Gastroesophageal sphincter (tissue), 4 donors: ENCODE measurements around the gene STXBP4. TPM values are rescaled to one million over a fixed set of nuclear protein-coding genes. Genes with fewer than 3 reads are reported as not detected.

Source experiments
- ATAC-seq: fragments of 150-250 bp; one replicate; pipeline ENCODE4 v1.9.1; 2016; ENCODE audit warnings: mild to moderate bottlenecking, moderate library complexity
- H3K27ac ChIP-seq, 4 donors: fragments of 200-600 bp; sonication (generic) in 3 of 4; 1 replicate in 3 of 4; 2 replicates in 1 of 4; pipeline ENCODE4 v1.5.1; 2016 to 2019
- H3K27me3 ChIP-seq: fragments of 200-600 bp; sonication (generic); one replicate; pipeline ENCODE4 v1.5.1; 2019
- H3K36me3 ChIP-seq, 2 donors: fragments of 200-600 bp; sonication (generic); one replicate each; pipeline ENCODE4 v1.5.1; 2019; ENCODE audit warnings: control low read depth in 1 of 2
- H3K4me1 ChIP-seq, 3 donors: fragments of 200-600 bp; sonication (generic); 1 replicate in 2 of 3; 2 replicates in 1 of 3; pipeline ENCODE4 v1.5.1; 2016 to 2019; ENCODE audit warnings: control low read depth in 2 of 3
- H3K4me3 ChIP-seq, 2 donors: fragments of 200-600 bp; sonication (generic); one replicate each; pipeline ENCODE4 v1.5.1; 2019; ENCODE audit warnings: mild to moderate bottlenecking in 1 of 2, moderate library complexity in 1 of 2
- H3K9me3 ChIP-seq, 3 donors: fragments of 200-600 bp; sonication (generic); one replicate each; pipeline ENCODE4 v1.5.1; 2017 to 2019; ENCODE audit warnings: control low read depth in 2 of 3
- CTCF ChIP-seq, 4 experiments: fragments of 200-600 bp in 2 of 4; fragments of 450-650 bp in 2 of 4; sonication (generic) in 1 of 4; IDR thresholded peaks; one replicate each; pipeline ENCODE4 v1.5.1; 2017 to 2019; ENCODE audit warnings: antibody characterized with exemption in 4 of 4, mild to moderate bottlenecking in 2 of 4, moderate library complexity in 2 of 4
- EP300 ChIP-seq: sonication (generic); formaldehyde crosslinking; IDR thresholded peaks from one replicate; pipeline ENCODE4 v1.6.1; 2017; ENCODE audit warnings: antibody characterized with exemption, mild to moderate bottlenecking
- POLR2A ChIP-seq, 2 donors: fragments of 450-650 bp; IDR thresholded peaks; one replicate each; pipeline ENCODE4 v1.6.1; 2017; ENCODE audit warnings: antibody characterized with exemption in 2 of 2, mild to moderate bottlenecking in 2 of 2, moderate library complexity in 1 of 2
- POLR2AphosphoS5 ChIP-seq: sonication (generic); formaldehyde crosslinking; IDR thresholded peaks from one replicate; pipeline ENCODE4 v1.6.1; 2017; ENCODE audit warnings: antibody characterized with exemption
- WGBS, 2 donors: methylation state at CpG; one replicate each; pipeline ENCODE4 v1.1.5; 2018; ENCODE audit warnings: low coverage in 1 of 2; 5-methylcytosine and 5-hydroxymethylcytosine counted together
- total RNA-seq, 4 donors: library from RNA; depleted of rRNA; stranded (reverse); fragments of >200 nt; gene quantifications; one replicate each; pipeline ENCODE4 v1.1.0, GENCODE V29; 2016

Gene STXBP4
- total RNA-seq, 4 donors from 2014 or later: 12.2 to 29.7 (median 16.2) TPM

GRCh38 chr17:55110521-55110920, 142.0 kb downstream of the STXBP4 start:
- TF ChIP-seq EP300 (no peak), CTCF (IDR thresholded peaks at IDR 0.05) (no peak), POLR2A (IDR thresholded peaks at IDR 0.05) (no peak), POLR2AphosphoS5 (no peak)
- peaks cover 0 to 6% of the 10 kb centered on the region in 2 donors for H3K36me3 ChIP-seq
- H3K27ac ChIP-seq: no peak overlapping the region
- no peak for ATAC-seq
- 74 to 88% methylated on average over 2 of the region's 2 CpGs for WGBS, 2 donors
- H3K4me1 ChIP-seq: no peaks in the 10 kb centered on the region
- no peaks in the 10 kb centered on the region for H3K27me3 ChIP-seq
- H3K9me3 ChIP-seq: no peaks in the 10 kb centered on the region
- no peak overlapping the region for H3K4me3 ChIP-seq

- Histone ChIP-seq H3K4me1 (peaks cover 0 to 11% (median 0%) of the 10 kb centered on the region in 3 donors), H3K4me3 (no peak overlapping the region), H3K27me3 (no peaks in the 10 kb centered on the region), H3K27ac (no peak overlapping the region), H3K9me3 (no peaks in the 10 kb centered on the region), H3K36me3 (no peaks in the 10 kb centered on the region)
- TF ChIP-seq POLR2A (IDR thresholded peaks at IDR 0.05) (no peak), EP300 (no peak), POLR2AphosphoS5 (no peak), CTCF (IDR thresholded peaks at IDR 0.05) (no peak)
- ATAC-seq: no peak
Measured at GRCh38 chr17:55114283-55114682, 145.7 kb downstream of the STXBP4 start.

- H3K4me3 ChIP-seq: no peak overlapping the region
- WGBS, 2 donors: 0 to 7% methylated on average over 2 of the region's 2 CpGs
- H3K27ac ChIP-seq: no peak overlapping the region
- no peak for ATAC-seq
- TF ChIP-seq EP300: no peak
- TF ChIP-seq POLR2AphosphoS5: no peak
- no peak for TF ChIP-seq POLR2A (IDR thresholded peaks at IDR 0.05)
- TF ChIP-seq CTCF (IDR thresholded peaks at IDR 0.05): no peak
- no peaks in the 10 kb centered on the region for H3K36me3 ChIP-seq
- no peaks in the 10 kb centered on the region for H3K27me3 ChIP-seq
- H3K9me3 ChIP-seq: no peaks in the 10 kb centered on the region
- H3K4me1 ChIP-seq: peaks cover 0 to 11% (median 0%) of the 10 kb centered on the region in 3 donors
Measured at GRCh38 chr17:55116440-55116914, 147.9 kb downstream of the STXBP4 start.

- peaks cover 0 to 11% (median 0%) of the 10 kb centered on the region in 3 donors for H3K4me1 ChIP-seq
- TF ChIP-seq CTCF (IDR thresholded peaks at IDR 0.05) (no peak), EP300 (no peak), POLR2AphosphoS5 (no peak)
- whole genome bisulfite sequencing, 2 donors: 39 to 43% methylated on average over 3 of the region's 3 CpGs
- H3K9me3 ChIP-seq: no peaks in the 10 kb centered on the region
- no peaks in the 10 kb centered on the region for H3K27me3 ChIP-seq
- ATAC-seq: no peak
- H3K27ac ChIP-seq: no peak overlapping the region
- no peak overlapping the region for H3K4me3 ChIP-seq
- no peaks in the 10 kb centered on the region for H3K36me3 ChIP-seq
Measured at GRCh38 chr17:55117164-55117563, 148.6 kb downstream of the STXBP4 start.

GRCh38 chr17:55120651-55121050, 152.1 kb downstream of the STXBP4 start:
- TF ChIP-seq CTCF (IDR thresholded peaks at IDR 0.05): no peak
- no peak for TF ChIP-seq POLR2AphosphoS5
- TF ChIP-seq POLR2A (IDR thresholded peaks at IDR 0.05): no peak
- no peak for TF ChIP-seq EP300
- Histone ChIP-seq H3K36me3 (no peaks in the 10 kb centered on the region), H3K4me1 (peaks cover 0 to 11% (median 0%) of the 10 kb centered on the region in 3 donors), H3K27me3 (no peaks in the 10 kb centered on the region), H3K9me3 (no peaks in the 10 kb centered on the region), H3K27ac (no peak overlapping the region), H3K4me3 (no peak overlapping the region)
- no peak for ATAC-seq
